ENCODE data around the gene INTS7. TPM values are rescaled to one million over a fixed set of nuclear protein-coding genes. Genes with fewer than 3 reads are reported as not detected.

INTS7 gene
- total and polyA plus RNA-seq, 9 of the 15 experiments (the other 6 are each of a cell fraction or from before 2014, with no cell fraction given), result 27.3 to 68.4 (median 40.4) TPM

GRCh38 chr1:211894312-211894711 lies 141.0 kb downstream of the INTS7 start:
- 1% methylated on average over 5 of the region's 5 CpGs for WGBS (ENCODE audit: insufficient coverage, low coverage, missing lambda C conversion rate)

GRCh38 chr1:211893260-211893659 lies 142.1 kb downstream of the INTS7 start:
- intact Hi-C loops (cut with micrococcal nuclease), result no loop called here
- POLR2A ChIA-PET, result interaction anchor here (0.9 to 1.9 kb wide), 2 partner anchors 10 to 141 kb away, joined by 3 to 6 read pairs; no protein-coding TSS in a partner anchor
- H3K9me1 ChIP-seq (ENCODE audit: control insufficient read depth, insufficient read depth, low read length), result no peaks in the 10 kb centered on the region
- TF ChIP-seq YBX1 (IDR thresholded peaks at IDR 0.05) (no peak), SMARCC2 (IDR thresholded peaks at IDR 0.05; ENCODE audit: low read depth) (no peak), HNRNPL (IDR thresholded peaks at IDR 0.05; ENCODE audit: low read depth, low read length) (no peak), ZNF551 (CRISPR knock-in tag; IDR thresholded peaks at IDR 0.05) (no peak), RERE (CRISPR knock-in tag; IDR thresholded peaks at IDR 0.05; ENCODE audit: borderline replicate concordance) (no peak), ZNF133 (CRISPR knock-in tag; IDR thresholded peaks at IDR 0.05) (no peak), ARHGAP35 (IDR thresholded peaks at IDR 0.05; ENCODE audit: partially characterized antibody) (no peak)

More at GRCh38 chr1:211894312-211894711, 141.0 kb downstream of the INTS7 start:
- Histone ChIP-seq H3K27ac (ENCODE audit: extremely low read depth, low read depth, low read length) (no peak overlapping the region), H3K27me3 (ENCODE audit: control insufficient read depth in 2 of 2, insufficient read depth in 2 of 2, low read length in 2 of 2) (peaks cover 3 to 4% of the 10 kb centered on the region in 2 experiments; a peak in 1 of 5 replicates), H3K36me3 (ENCODE audit: control insufficient read depth, insufficient read depth, low read length) (no peaks in the 10 kb centered on the region), H3K9me3 (replicated peaks; ENCODE audit: control insufficient read depth, insufficient read depth, low read depth, low read length) (no peaks in the 10 kb centered on the region), H2AFZ (ENCODE audit: low read depth, low read length) (no peak overlapping the region), H3K79me2 (ENCODE audit: control insufficient read depth, insufficient read depth, low read length) (no peaks in the 10 kb centered on the region), H4K20me1 (replicated peaks; ENCODE audit: control insufficient read depth, insufficient read depth, low read length) (no peaks in the 10 kb centered on the region), H3K4me1 (replicated peaks in 1 of 2; ENCODE audit: control insufficient read depth in 2 of 2, insufficient read depth in 2 of 2, low read length in 2 of 2) (peaks cover 0 to 4% of the 10 kb centered on the region in 2 experiments; a peak in 2 of 5 replicates), H3K4me3 (no peak overlapping the region), H3K9me1 (ENCODE audit: control insufficient read depth, insufficient read depth, low read length) (no peaks in the 10 kb centered on the region), H3K9ac (ENCODE audit: insufficient read depth in 1 of 2, low read depth in 2 of 2, low read length in 2 of 2) (no peak overlapping the region), H3K4me2 (ENCODE audit: insufficient read depth, low read length) (no peak overlapping the region)
- BruUV-seq (replicated peaks), result no TSS peak
- intact Hi-C loops (cut with micrococcal nuclease) (no loop called here), in situ Hi-C loops (cut with MboI) (no loop called here)
- ChIA-PET CTCF (ENCODE audit: low intra/inter-chr PET ratio) (no interaction called here), POLR2A (interaction anchor here (0.6 to 0.7 kb wide), 2 partner anchors 8 to 140 kb away, joined by 3 read pairs; no protein-coding TSS in a partner anchor)
- no peak for FAIRE-seq
- DNase-seq (ENCODE audit: extremely low read depth in 1 of 4, low spot score in 3 of 4), result no peak
- ATAC-seq, result no peak
- TF ChIP-seq XRCC4 (IDR thresholded peaks at IDR 0.05; ENCODE audit: extremely low read depth, insufficient read depth, insufficient read length) (no peak), CEBPG (CRISPR knock-in tag; IDR thresholded peaks at IDR 0.05) (no peak), CEBPG (tag; conservative IDR thresholded peaks at IDR 0.05 in 1 of 2, IDR thresholded peaks at IDR 0.05 in 1 of 2) (peak in 1 of 2 experiments; percentile 45; a peak in 2 of 4 replicates), CEBPB (tag; IDR thresholded peaks at IDR 0.05) (peak; percentile 71), PCBP2 (IDR thresholded peaks at IDR 0.05; ENCODE audit: low read depth, low read length, poor library complexity, severe bottlenecking) (no peak), GATA2 (CRISPR knock-in tag; IDR thresholded peaks at IDR 0.05) (no peak)

More at GRCh38 chr1:211893260-211893659, 142.1 kb downstream of the INTS7 start:
- in situ Hi-C loops (cut with MboI), result no loop called here
- no peak for ATAC-seq
- DNase-seq (ENCODE audit: extremely low read depth in 1 of 4, low spot score in 3 of 4), result no peak
- H3K4me3 ChIP-seq, result no peak overlapping the region
- no peaks in the 10 kb centered on the region for H3K9me3 ChIP-seq (replicated peaks; ENCODE audit: control insufficient read depth, insufficient read depth, low read depth, low read length)
- 0 out of 5 replicates have a peak, but pooled peaks cover 0 to 4% of the 10 kb centered on the region in 2 experiments for H3K27me3 ChIP-seq (ENCODE audit: control insufficient read depth in 2 of 2, insufficient read depth in 2 of 2, low read length in 2 of 2)
- 2% methylated on average over 5 of the region's 5 CpGs for WGBS (ENCODE audit: insufficient coverage, low coverage, missing lambda C conversion rate)
- H3K9ac ChIP-seq (ENCODE audit: insufficient read depth in 1 of 2, low read depth in 2 of 2, low read length in 2 of 2), result no peak overlapping the region
- no peak for FAIRE-seq
- no peak overlapping the region for H3K27ac ChIP-seq (ENCODE audit: extremely low read depth, low read depth, low read length)
- H3K4me2 ChIP-seq (ENCODE audit: insufficient read depth, low read length), result no peak overlapping the region
- H2AFZ ChIP-seq (ENCODE audit: low read depth, low read length), result no peak overlapping the region
- BruUV-seq (replicated peaks), result no TSS peak
- H4K20me1 ChIP-seq (replicated peaks; ENCODE audit: control insufficient read depth, insufficient read depth, low read length), result no peaks in the 10 kb centered on the region
- H3K36me3 ChIP-seq (ENCODE audit: control insufficient read depth, insufficient read depth, low read length), result no peaks in the 10 kb centered on the region
- CTCF ChIA-PET (ENCODE audit: low intra/inter-chr PET ratio), result no interaction called here
- peaks cover 0 to 6% of the 10 kb centered on the region in 2 experiments; a peak in 2 of 5 replicates for H3K4me1 ChIP-seq (replicated peaks in 1 of 2; ENCODE audit: control insufficient read depth in 2 of 2, insufficient read depth in 2 of 2, low read length in 2 of 2)
- H3K79me2 ChIP-seq (ENCODE audit: control insufficient read depth, insufficient read depth, low read length), result no peaks in the 10 kb centered on the region

Data from K562 (cell line).